Stomach (tissue), 9 donors: ENCODE measurements around the gene ATF7. TPM values are rescaled to one million over a fixed set of nuclear protein-coding genes. Genes with fewer than 3 reads are reported as not detected.

Experiments used
- DNase-seq, 2 donors: peaks; one replicate each; pipeline versions ENCODE4 v3.0.0 to v3.0.0-alpha.2; 2013 to 2019
- H3K27ac ChIP-seq, 5 donors: fragments of 200-600 bp in 4 of 5; sonication (generic) in 4 of 5; one replicate each; pipeline ENCODE4 v1.5.1; 2013 to 2019; ENCODE audit warnings: mild to moderate bottlenecking in 1 of 5, moderate library complexity in 1 of 5
- H3K27me3 ChIP-seq, 3 donors: fragments of 200-600 bp; sonication (generic); one replicate each; pipeline ENCODE4 v1.5.1; 2017 to 2019; ENCODE audit warnings: mixed run types in 1 of 3
- H3K36me3 ChIP-seq, 4 donors: fragments of 200-600 bp; sonication (generic); 1 replicate in 3 of 4; 2 replicates in 1 of 4; pipeline ENCODE4 v1.5.1; 2016 to 2019
- H3K4me1 ChIP-seq, 4 donors: fragments of 200-600 bp; sonication (generic); one replicate each; pipeline ENCODE4 v1.5.1; 2016 to 2019
- H3K4me3 ChIP-seq, 4 donors: fragments of 200-600 bp; sonication (generic) in 3 of 4; one replicate each; pipeline ENCODE4 v1.5.1; 2016 to 2019; ENCODE audit warnings: mild to moderate bottlenecking in 1 of 4
- H3K9me3 ChIP-seq, 4 donors: fragments of 200-600 bp; sonication (generic); one replicate each; pipeline ENCODE4 v1.5.1; 2016 to 2019
- EP300 ChIP-seq: sonication (generic); formaldehyde crosslinking; IDR thresholded peaks from one replicate; pipeline ENCODE4 v1.6.1; 2017; ENCODE audit warnings: antibody characterized with exemption
- POLR2A ChIP-seq, 4 donors: fragments of 450-650 bp; IDR thresholded peaks; one replicate each; pipeline ENCODE4 v1.6.1; 2016; ENCODE audit warnings: antibody characterized with exemption in 4 of 4, control low read depth in 2 of 4, mild to moderate bottlenecking in 1 of 4, moderate library complexity in 1 of 4
- POLR2AphosphoS5 ChIP-seq, 3 donors: sonication (generic); formaldehyde crosslinking; IDR thresholded peaks; one replicate each; pipeline ENCODE4 v1.6.1; 2016; ENCODE audit warnings: antibody characterized with exemption in 3 of 3
- WGBS, 5 donors: extraction: QIAGEN DNeasy Blood & Tissue Kit in 3 of 5; methylation state at CpG; one replicate each; pipeline versions ENCODE4 v1.1.5 to v1.1.7; 2013 to 2018; 5-methylcytosine and 5-hydroxymethylcytosine counted together
- intact Hi-C: fragments of 100-400 bp; cut with DNase I; formaldehyde crosslinking; loops from one replicate; pipeline ENCODE4 v1.15.1; 2023; ENCODE audit warnings: low total_unique reads
- polyA plus RNA-seq, 3 donors: library from polyadenylated mRNA; stranded (reverse); fragments of 200-250 nt; gene quantifications; one replicate each; pipeline ENCODE4 v1.2.3, GENCODE V29; 2013
- total RNA-seq, 5 donors: library from RNA; depleted of rRNA; stranded (reverse); fragments of >200 nt; gene quantifications; one replicate each; pipeline versions ENCODE4 v1.1.0 to v1.2.3, GENCODE V29; 2014 to 2016
- TF ChIP-seq, protein P1 (sequence below), 7 experiments: fragments of 450-650 bp in 4 of 7; fragments of 200-600 bp in 3 of 7; sonication (generic) in 3 of 7; IDR thresholded peaks; one replicate each; pipeline ENCODE4 v1.5.1; 2016 to 2019; ENCODE audit warnings: antibody characterized with exemption in 7 of 7, control low read depth in 2 of 7, mild to moderate bottlenecking in 1 of 7
- donor health status: healthy with polysubstance abuse.
- donor health status: Bipolar disorder and iron deficiency.
- donor health status: healthy.

Gene ATF7
- total and polyA plus RNA-seq, 8 donors, result 9.0 to 93.4 (median 16.3) TPM

DNA sequence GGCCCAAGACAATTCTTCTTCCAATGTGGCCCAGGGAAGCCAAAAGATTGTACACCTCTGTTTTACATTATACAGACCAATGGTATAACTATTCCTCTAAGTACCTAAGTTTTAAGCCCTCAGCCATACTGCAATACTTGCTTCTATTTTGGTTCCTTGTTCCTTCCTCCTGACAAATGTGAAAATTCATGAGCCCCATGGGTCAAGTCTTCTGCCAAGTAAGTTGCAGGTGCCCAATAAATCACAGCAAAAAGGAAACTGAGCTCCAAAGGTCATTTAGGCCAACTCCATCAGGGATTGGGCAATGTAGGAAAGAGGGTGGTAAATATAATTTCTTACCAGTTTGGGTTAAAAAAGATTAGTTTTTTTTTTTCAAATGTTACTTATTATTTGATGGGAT, 61.2 kb downstream of the ATF7 start:
- no peak overlapping the region for H3K4me3 ChIP-seq
- no peaks in the 10 kb centered on the region for H3K36me3 ChIP-seq
- H3K9me3 ChIP-seq, result no peaks in the 10 kb centered on the region
- H3K27me3 ChIP-seq, result no peaks in the 10 kb centered on the region
- peaks cover 17 to 65% (median 43%) of the 10 kb centered on the region in 4 donors for H3K4me1 ChIP-seq
- DNase-seq, result no peak
- no peak overlapping the region for H3K27ac ChIP-seq
- no peak for TF ChIP-seq EP300
- TF ChIP-seq POLR2AphosphoS5 (IDR thresholded peaks at IDR 0.05), result peak in 1 of 3 donors; percentile 40
- no peak for TF ChIP-seq POLR2A (IDR thresholded peaks at IDR 0.05)
- intact Hi-C loops, result loop anchor here (10.0 kb wide), 1 partner anchor 50 kb away; no protein-coding TSS in a partner anchor

DNA sequence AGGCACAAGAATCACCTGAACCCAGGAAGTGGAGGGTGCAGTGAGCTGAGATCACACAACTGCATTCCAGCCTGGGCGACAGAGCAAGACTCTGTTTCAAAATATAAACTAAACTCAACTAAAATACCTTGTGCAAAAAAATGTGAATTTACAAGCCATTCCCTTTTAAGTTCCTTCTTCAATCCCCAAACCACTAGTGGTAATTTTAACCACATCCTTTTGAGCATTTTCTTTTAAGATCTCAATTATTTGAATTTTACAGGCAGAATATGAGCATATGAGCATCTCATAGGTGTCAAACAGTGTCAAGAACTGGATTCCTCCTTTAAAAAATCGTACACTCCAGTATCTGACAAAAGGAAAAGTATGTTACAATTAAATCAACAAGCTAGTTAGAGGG, 61.9 kb downstream of the ATF7 start:
- no peaks in the 10 kb centered on the region for H3K27me3 ChIP-seq
- 64 to 93% (median 86%) methylated on average over 2 of the region's 2 CpGs for WGBS, 5 donors
- peaks cover 13 to 60% (median 39%) of the 10 kb centered on the region in 4 donors for H3K4me1 ChIP-seq
- TF ChIP-seq POLR2A (IDR thresholded peaks at IDR 0.05) (no peak), EP300 (no peak), POLR2AphosphoS5 (IDR thresholded peaks at IDR 0.05) (no peak)
- TF ChIP-seq, protein P1, sequence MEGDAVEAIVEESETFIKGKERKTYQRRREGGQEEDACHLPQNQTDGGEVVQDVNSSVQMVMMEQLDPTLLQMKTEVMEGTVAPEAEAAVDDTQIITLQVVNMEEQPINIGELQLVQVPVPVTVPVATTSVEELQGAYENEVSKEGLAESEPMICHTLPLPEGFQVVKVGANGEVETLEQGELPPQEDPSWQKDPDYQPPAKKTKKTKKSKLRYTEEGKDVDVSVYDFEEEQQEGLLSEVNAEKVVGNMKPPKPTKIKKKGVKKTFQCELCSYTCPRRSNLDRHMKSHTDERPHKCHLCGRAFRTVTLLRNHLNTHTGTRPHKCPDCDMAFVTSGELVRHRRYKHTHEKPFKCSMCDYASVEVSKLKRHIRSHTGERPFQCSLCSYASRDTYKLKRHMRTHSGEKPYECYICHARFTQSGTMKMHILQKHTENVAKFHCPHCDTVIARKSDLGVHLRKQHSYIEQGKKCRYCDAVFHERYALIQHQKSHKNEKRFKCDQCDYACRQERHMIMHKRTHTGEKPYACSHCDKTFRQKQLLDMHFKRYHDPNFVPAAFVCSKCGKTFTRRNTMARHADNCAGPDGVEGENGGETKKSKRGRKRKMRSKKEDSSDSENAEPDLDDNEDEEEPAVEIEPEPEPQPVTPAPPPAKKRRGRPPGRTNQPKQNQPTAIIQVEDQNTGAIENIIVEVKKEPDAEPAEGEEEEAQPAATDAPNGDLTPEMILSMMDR (IDR thresholded peaks at IDR 0.05), result no peak
- H3K27ac ChIP-seq, result no peak overlapping the region
- intact Hi-C loops, result loop anchor here (10.0 kb wide), 1 partner anchor 51 kb away; no protein-coding TSS in a partner anchor
- no peaks in the 10 kb centered on the region for H3K36me3 ChIP-seq
- DNase-seq, result no peak
- no peak overlapping the region for H3K4me3 ChIP-seq
- no peaks in the 10 kb centered on the region for H3K9me3 ChIP-seq

DNA sequence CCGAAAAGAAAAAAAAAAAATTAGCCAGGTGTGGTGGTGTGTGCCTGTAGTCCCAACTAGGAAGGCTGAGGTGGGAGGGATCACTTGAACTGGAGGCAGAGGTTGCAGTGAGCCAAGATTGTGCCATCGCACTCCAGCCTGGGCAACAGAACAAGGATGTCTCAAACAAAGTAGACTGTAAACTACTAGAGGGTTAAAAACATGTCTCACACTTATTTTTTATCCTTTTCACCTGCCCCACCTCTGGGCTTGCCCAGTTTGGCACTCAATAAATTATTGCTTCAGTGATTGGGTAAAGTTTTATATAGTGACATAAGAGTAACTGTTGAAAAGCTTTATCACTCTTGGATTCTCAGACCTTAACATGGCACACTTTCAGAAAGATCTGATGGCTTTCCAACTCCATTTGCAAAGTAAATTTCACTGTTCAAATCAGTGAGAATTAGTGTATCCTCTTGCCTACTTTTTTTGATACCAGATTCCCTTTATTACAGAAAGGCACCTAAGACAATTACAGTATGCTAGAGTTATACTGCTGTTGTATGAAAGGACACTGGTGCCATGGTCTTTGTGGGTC, 62.6 kb downstream of the ATF7 start:
- Histone ChIP-seq H3K36me3 (no peaks in the 10 kb centered on the region), H3K9me3 (no peaks in the 10 kb centered on the region), H3K4me1 (peaks cover 8 to 59% (median 38%) of the 10 kb centered on the region in 4 donors), H3K27ac (no peak overlapping the region), H3K4me3 (no peak overlapping the region), H3K27me3 (no peaks in the 10 kb centered on the region)
- DNase-seq, result no peak
- no peak for TF ChIP-seq POLR2AphosphoS5 (IDR thresholded peaks at IDR 0.05)
- no peak for TF ChIP-seq POLR2A (IDR thresholded peaks at IDR 0.05)
- no peak for TF ChIP-seq EP300
- TF ChIP-seq, protein P1 (IDR thresholded peaks at IDR 0.05), result no peak
- intact Hi-C loops, result loop anchor here (10.0 kb wide), 1 partner anchor 51 kb away; no protein-coding TSS in a partner anchor
- 88 to 100% (median 98%) methylated on average over 2 of the region's 2 CpGs for WGBS, 5 donors

DNA sequence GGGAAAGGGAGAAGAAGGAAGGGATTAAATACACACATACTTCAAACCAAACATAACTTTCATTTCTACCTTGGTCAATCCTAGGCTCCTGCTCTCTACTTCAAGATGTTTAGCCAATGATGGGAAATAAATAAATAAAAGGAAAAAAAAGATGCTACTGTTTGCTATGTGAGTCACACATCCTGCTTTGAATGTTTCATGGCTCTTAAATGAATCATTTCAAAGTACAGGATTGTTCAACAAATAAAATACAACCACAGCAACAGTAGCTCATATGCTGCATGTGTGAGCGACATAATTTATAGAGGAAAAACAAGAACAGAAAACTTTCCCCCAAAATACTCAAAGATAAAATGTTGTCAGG, 64.6 kb downstream of the ATF7 start:
- 50 to 80% (median 72%) methylated on average over 1 of the region's 1 CpG for WGBS, 5 donors
- intact Hi-C loops, result loop anchor here (10.0 kb wide), 1 partner anchor 53 kb away; no protein-coding TSS in a partner anchor
- no peaks in the 10 kb centered on the region for H3K36me3 ChIP-seq

DNA sequence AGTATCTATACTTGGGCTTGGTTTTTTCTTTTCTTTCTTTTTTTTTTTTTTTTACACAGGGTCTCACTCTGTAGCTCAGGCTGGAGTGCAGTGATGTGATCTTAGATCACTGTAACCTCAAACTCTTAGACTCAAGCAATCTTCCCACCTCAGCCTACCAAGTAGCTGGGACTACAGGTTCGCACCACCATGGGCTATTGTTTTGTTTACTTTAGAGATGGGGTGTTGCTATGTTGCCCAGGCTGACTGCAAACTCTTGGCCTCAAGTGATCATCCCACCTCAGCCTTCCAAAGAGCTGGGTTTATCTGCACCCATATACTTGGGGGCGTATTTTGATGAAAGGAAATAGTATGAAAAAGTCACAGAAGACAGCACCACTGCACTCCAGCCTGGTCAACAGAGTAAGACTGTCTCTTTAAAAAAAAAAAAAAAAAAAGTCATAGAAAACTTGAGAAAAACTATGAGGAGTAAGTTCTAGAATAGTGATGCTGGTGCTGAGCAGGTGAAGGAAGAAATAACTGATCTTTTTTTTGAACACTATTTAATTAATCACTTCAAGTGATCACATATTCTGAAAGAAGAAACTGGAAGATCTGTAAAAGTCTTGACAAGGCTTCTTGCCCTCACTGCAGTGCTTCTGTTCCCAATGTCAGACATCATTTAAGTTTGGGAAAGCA, 65.1 kb downstream of the ATF7 start:
- 83 to 97% (median 95%) methylated on average over 2 of the region's 2 CpGs for WGBS, 5 donors
- DNase-seq, result no peak
- intact Hi-C loops, result loop anchor here (10.0 kb wide), 1 partner anchor 54 kb away; no protein-coding TSS in a partner anchor
- no peak overlapping the region for H3K4me3 ChIP-seq
- no peaks in the 10 kb centered on the region for H3K27me3 ChIP-seq
- H3K36me3 ChIP-seq, result no peaks in the 10 kb centered on the region
- H3K4me1 ChIP-seq, result peaks cover 7 to 68% (median 41%) of the 10 kb centered on the region in 4 donors
- no peaks in the 10 kb centered on the region for H3K9me3 ChIP-seq
- TF ChIP-seq, protein P1 (IDR thresholded peaks at IDR 0.05), result no peak
- TF ChIP-seq POLR2A (IDR thresholded peaks at IDR 0.05) (no peak), EP300 (no peak), POLR2AphosphoS5 (IDR thresholded peaks at IDR 0.05) (no peak)
- H3K27ac ChIP-seq, result peak overlapping the region in 3 of 5 donors; percentile 6 to 49 (median 48)

More for the DNA sequence above, 64.6 kb downstream of the ATF7 start:
- DNase-seq, result peak in 1 of 2 donors; percentile 27
- TF ChIP-seq POLR2A (IDR thresholded peaks at IDR 0.05), result no peak
- peak in 1 of 3 donors; percentile 44 for TF ChIP-seq POLR2AphosphoS5 (IDR thresholded peaks at IDR 0.05)
- peak overlapping the region in 3 of 5 donors; percentile 13 to 49 (median 48) for H3K27ac ChIP-seq
- no peaks in the 10 kb centered on the region for H3K9me3 ChIP-seq
- H3K27me3 ChIP-seq, result no peaks in the 10 kb centered on the region
- no peak overlapping the region for H3K4me3 ChIP-seq
- H3K4me1 ChIP-seq, result peaks cover 7 to 68% (median 41%) of the 10 kb centered on the region in 4 donors
